HG03066 (cell line): ENCODE measurements around the gene SLC6A20.

Experiments used
- ATAC-seq: cut with Tn5 transposase; IDR thresholded peaks from one replicate; pipeline ENCODE4 v1.9.1; 2021; ENCODE audit warnings: low read depth; ENCODE audit not compliant: unreplicated experiment

SLC6A20 gene

DNA sequence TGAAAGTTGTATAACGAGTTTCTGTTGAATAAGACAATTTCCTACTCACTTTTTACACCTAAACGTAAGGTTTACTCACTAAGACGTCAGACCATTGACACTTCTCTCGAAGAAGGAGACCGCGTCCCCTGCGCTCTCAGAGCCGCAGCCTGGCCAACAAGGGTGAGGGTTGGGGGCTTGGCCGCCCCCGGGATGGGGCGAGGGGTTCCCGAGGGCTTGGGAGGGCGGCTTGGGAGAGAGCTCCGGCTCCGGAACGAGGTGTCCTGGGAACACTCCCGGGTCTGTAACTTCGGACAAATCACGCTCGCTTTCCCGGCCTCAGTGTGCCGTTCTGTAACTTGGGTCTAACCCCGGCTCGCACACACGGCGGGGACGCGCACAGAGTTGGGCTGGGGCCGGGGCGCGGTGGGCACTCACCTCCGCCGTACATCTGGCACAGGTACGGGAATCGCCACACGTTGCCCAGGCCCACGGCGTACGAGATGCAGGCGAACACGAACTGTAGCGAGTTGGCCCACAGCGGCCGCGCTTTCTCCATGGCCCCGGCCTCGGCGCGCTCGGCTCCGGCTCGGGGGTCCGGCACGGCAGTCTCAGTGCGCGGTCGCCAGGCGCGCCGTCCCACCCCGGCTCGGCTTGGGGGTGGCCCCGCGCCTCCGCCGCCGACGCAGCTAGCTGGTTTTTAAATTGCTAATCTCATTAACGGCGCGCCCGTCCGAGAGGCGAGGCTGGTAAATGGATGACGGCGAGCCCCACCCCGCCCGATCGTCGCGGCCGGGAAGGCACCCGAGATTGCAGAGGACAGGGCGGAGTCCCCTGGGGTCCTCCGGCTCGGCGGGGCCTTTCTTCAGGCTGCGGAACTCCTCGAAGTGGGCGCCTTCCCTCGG lies at the start of gene SLC6A20:
Gene SLC6A20 (minus strand): TSS at position 655 of the 884 bp plus-strand sequence. CDS start 117 bp downstream, at position 538.
- ATAC-seq: no peak

DNA sequence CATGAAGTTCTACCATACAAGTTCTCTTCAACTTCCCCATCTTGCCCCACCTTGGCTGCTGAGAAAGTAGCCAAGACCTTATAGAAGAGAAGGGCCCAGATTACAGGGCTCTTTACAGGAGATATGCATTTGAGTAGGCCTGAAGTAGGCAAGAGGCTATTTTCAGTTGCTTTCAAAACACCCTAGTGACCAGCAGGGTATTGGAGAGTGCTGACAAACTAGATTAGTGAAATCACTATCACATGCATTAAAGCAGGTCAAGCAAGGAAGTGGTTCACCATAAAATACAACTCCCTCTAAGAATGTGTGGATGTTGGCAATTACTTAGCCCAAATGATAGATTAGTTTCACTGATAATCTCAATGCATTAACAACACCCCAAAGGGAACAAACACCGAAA lies 48.3 kb upstream of the SLC6A20 start:
- ATAC-seq: no peak

GRCh38 chr3:45842851-45843625 lies 46.7 kb upstream of the SLC6A20 start:
- ATAC-seq: no peak

- ATAC-seq: peak; percentile 90
Measured at GRCh38 chr3:45841757-45842491, 45.6 kb upstream of the SLC6A20 start, which contains the start of gene LZTFL1. Gene LZTFL1 (minus strand): TSS chr3:45842119. CDS start chr3:45841991, 128 bp downstream.

DNA sequence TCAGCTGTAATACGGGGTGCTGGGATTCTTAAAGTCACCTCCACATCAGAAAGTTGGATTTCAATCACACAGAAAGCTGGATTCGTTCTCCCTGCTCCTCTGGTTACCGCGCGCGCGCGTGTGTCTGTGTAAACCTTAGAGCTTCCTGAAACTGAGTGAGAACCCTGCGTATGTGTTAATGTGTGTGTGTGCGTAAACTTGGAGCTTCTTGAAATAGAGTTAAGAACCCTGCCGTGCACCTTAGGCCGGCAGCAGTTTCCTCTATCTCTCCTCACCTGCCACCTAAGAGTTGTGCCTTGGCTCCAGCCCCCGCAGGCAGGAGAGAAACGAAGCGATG lies 45.1 kb upstream of the SLC6A20 start:
- peak; percentile 19 for ATAC-seq

GRCh38 chr3:45838466-45838865 lies 42.1 kb upstream of the SLC6A20 start:
- ATAC-seq: no peak

GRCh38 chr3:45832699-45833098 lies 36.4 kb upstream of the SLC6A20 start:
- ATAC-seq: no peak

GRCh38 chr3:45830121-45830520 lies 33.8 kb upstream of the SLC6A20 start:
- no peak for ATAC-seq

GRCh38 chr3:45826908-45827307 lies 30.6 kb upstream of the SLC6A20 start:
- ATAC-seq: no peak

- ATAC-seq: no peak
Measured at GRCh38 chr3:45826321-45826720, 30.0 kb upstream of the SLC6A20 start.

DNA sequence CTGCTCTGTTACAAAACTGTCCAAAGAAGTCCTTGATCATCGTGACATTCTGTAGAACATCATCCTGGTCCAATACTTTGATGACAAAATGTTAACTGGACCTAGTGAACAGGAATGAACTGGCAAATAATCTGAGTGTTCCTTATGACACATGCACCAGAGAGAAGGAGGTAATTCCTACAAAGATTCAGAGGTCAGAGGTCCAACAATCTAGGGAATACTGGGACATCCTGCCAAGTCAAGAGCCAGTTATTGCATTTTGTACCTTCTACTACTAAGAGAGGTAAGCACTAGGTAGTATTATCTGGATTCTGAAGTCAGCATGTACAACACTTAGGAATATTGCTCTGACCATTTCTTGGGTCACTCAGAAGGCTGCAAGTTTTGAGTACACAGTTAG lies 24.8 kb upstream of the SLC6A20 start:
- no peak for ATAC-seq

DNA sequence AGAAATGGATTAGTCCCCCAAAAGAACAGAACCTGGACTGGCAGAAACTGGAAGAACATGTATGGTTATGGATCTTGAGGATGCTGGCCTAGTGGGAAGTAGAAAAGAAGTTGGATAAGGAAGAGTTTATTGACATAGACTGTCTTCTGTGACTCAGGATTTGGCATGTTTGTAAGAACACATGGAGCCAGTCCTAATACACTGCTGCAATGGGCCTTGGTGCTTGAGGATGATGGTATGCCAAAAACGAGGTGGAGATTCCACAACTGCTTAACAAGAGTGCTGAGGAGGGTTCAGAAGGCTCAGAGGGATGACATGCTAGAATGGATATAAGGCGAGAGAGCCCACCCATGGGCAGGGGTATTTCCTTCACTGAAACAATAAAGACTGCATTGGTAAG lies 23.2 kb upstream of the SLC6A20 start:
- no peak for ATAC-seq

DNA sequence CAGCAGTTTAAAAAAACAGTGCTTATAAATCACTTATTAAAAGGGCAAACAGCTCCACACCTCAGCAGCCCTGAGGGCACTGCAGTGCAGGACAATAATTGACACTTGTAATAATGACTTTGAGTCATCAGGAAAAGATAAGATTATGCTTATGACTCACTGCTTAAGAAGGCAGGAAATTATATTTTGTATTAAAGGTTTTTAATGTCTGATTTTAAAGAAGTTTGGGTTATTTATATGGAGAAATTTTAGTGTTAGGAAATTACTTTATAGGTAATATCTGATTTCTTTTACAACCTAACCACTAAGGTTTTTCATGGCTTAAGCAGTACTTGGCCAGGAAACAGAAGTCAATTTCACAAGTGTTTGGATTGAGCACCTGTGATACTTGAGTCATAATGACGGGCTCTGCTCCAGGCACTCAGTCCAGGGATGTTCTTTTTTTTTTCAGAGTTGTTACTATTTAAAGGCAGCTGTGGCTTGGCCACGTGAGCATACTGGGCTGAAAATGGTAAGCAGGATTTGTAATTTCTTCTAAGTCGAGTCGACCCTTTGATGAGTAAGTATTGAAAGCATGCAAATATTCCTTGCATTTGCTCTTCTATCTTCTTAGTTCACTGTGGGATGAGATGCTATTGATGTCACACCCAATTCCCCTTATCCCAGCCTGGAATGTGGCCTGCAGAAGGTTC lies 21.6 kb upstream of the SLC6A20 start:
- no peak for ATAC-seq

- ATAC-seq: no peak
Measured at GRCh38 chr3:45816544-45816943, 20.2 kb upstream of the SLC6A20 start.

DNA sequence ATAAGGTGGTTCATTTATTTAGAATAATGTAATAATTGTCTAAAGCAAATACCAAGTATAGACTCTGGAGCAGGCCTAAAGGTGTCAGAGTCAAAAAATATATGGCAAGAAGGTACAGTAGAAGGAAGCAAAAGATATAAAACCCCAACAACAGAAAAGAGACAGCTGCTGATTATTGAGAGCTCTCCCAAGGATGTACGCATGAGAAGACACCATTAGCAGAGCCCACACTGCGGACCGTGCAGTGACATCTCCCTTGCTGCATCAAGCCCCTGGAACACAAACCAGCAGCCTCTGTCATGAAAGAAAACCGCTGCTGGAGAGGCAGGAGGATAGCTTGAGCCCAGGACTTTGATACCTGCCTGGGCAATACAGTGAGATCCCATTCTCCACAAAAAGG lies 18.0 kb upstream of the SLC6A20 start:
- no peak for ATAC-seq

- ATAC-seq: no peak
Measured at GRCh38 chr3:45807681-45808540, 11.6 kb upstream of the SLC6A20 start.

DNA sequence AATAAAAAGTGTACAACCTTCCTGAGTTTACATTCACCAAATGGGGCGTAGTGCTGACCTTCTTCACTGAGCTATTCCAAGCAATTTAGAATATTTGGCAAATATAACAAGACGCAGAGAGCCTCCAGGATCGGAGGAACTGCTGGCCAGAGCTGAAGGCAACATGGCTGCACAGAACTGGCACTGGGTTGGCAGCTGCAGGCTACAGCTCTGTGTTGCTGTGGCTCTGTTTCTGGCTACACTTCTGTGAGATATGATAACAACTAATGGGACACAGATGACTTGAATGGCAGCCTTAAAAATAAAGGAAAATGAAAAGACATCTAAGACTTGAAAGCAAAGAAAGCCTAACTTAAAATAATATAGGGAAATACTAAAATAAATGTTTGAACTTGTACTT lies 10.8 kb upstream of the SLC6A20 start:
- ATAC-seq: no peak

DNA sequence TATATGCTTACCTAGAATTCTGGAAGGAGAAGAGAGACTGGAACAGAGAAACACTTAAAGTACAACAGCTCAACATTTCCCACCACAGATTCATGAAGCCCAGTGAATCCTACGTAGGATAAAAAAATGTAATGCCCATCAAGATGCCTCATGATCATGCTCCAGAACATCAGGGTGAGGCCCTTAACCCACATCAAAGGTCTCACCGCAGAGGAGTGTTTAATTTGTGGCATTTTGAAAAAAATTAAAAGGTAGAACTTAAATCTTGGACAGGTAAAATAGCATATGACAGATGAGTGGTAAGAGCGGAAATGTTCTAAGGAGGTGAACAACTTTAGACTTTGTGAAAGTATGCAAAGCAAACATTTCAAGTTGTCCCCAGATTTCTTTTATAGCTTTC lies 9.7 kb upstream of the SLC6A20 start:
- ATAC-seq: no peak

- no peak for ATAC-seq
Measured at GRCh38 chr3:45803252-45803935, 7.1 kb upstream of the SLC6A20 start.
